ENCODE results near the gene DDX39B.

The DDX39B gene

GRCh38 chr6:31575952-31576685 lies 34.3 kb upstream of the DDX39B start:
- DNase-seq (ENCODE audit: low read depth, low spot score) = no peak

- peak; percentile 68 for DNase-seq (ENCODE audit: low read depth, low spot score)
Observed at GRCh38 chr6:31575335-31575901, 33.6 kb upstream of the DDX39B start, which contains the start of gene TNF. Gene TNF (plus strand): TSS chr6:31575565. CDS start chr6:31575742, 177 bp downstream.

GRCh38 chr6:31574106-31575061 lies 32.6 kb upstream of the DDX39B start:
- no peak for DNase-seq (ENCODE audit: low read depth, low spot score)

GRCh38 chr6:31573239-31574105 lies 31.7 kb upstream of the DDX39B start:
- no peak for DNase-seq (ENCODE audit: low read depth, low spot score)

GRCh38 chr6:31572041-31572911 lies 30.5 kb upstream of the DDX39B start, which contains the start of gene LTA:
Gene LTA (plus strand): TSS chr6:31572289. CDS start chr6:31572743, 454 bp downstream.
- peak; percentile 52 for DNase-seq (ENCODE audit: low read depth, low spot score)

- no peak for DNase-seq (ENCODE audit: low read depth, low spot score)
Observed at GRCh38 chr6:31569861-31570536, 28.2 kb upstream of the DDX39B start.

- DNase-seq (ENCODE audit: low read depth, low spot score) = peak; percentile 61
Observed at GRCh38 chr6:31568537-31568961, 26.7 kb upstream of the DDX39B start.

- no peak for DNase-seq (ENCODE audit: low read depth, low spot score)
Observed at GRCh38 chr6:31567531-31568370, 25.9 kb upstream of the DDX39B start.

GRCh38 chr6:31560697-31561058 lies 18.9 kb upstream of the DDX39B start:
- no peak for DNase-seq (ENCODE audit: low read depth, low spot score)

GRCh38 chr6:31559958-31560696 lies 18.3 kb upstream of the DDX39B start:
- DNase-seq (ENCODE audit: low read depth, low spot score) = no peak

- no peak for DNase-seq (ENCODE audit: low read depth, low spot score)
Observed at GRCh38 chr6:31559606-31559957, 17.8 kb upstream of the DDX39B start.

- DNase-seq (ENCODE audit: low read depth, low spot score) = peak; percentile 47
Observed at GRCh38 chr6:31558631-31559500, 17.1 kb upstream of the DDX39B start.

GRCh38 chr6:31558318-31558625 lies 16.5 kb upstream of the DDX39B start:
- no peak for DNase-seq (ENCODE audit: low read depth, low spot score)

GRCh38 chr6:31557443-31558317 lies 15.9 kb upstream of the DDX39B start:
- no peak for DNase-seq (ENCODE audit: low read depth, low spot score)

GRCh38 chr6:31556307-31556706 lies 14.5 kb upstream of the DDX39B start:
- DNase-seq (ENCODE audit: low read depth, low spot score) = no peak

GRCh38 chr6:31551371-31551770 lies 9.6 kb upstream of the DDX39B start:
- DNase-seq (ENCODE audit: low read depth, low spot score) = peak; percentile 38

Measured in activated CD4-positive, CD25-positive, alpha-beta regulatory T cell treated with anti-CD3 and anti-CD28 coated beads, Interleukin-2, amount 50 U/mL, for 16 hours (primary cell).